Forelimb muscle (tissue), 1 donor: Measurements from ENCODE around the gene ANKRD6. TPM values are rescaled to one million over a fixed set of nuclear protein-coding genes. Genes with fewer than 3 reads are reported as not detected.

Experiments
- DNase-seq: peaks from one replicate; pipeline ENCODE4 v3.0.0-alpha.2; 2013; ENCODE audit warnings: low read depth
- polyA plus RNA-seq: library from polyadenylated mRNA; unstranded; fragments of 120-200 nt; gene quantifications from one replicate; pipeline ENCODE4 v1.2.1, GENCODE V29; 2013; ENCODE audit not compliant: insufficient read length

ANKRD6 gene
- polyA plus RNA-seq, 1 donor = 8.3 TPM

- DNase-seq = no peak
These were observed 19.9 kb upstream of the ANKRD6 start for GRCh38 chr6:89413006-89413400.

DNA sequence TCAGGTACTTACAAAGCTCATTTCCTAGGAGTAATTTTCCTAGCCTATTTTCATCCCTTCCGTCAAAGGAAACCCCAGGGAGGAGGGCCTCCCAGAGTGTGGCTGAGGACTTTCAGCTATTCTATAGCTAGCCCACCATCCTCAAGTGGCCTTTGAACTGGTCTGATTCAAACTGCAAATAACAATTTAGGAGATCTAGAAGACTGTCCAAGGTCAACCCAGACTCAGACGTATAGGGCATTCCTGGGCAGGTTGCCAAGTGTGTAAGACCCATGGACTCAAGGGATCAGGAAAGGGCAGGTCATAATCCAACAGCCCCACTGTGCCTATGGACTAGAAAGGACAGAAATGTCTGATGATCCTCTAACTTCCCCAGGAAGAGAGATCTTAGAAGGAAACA is 18.7 kb upstream of the ANKRD6 start:
- DNase-seq = no peak

DNA sequence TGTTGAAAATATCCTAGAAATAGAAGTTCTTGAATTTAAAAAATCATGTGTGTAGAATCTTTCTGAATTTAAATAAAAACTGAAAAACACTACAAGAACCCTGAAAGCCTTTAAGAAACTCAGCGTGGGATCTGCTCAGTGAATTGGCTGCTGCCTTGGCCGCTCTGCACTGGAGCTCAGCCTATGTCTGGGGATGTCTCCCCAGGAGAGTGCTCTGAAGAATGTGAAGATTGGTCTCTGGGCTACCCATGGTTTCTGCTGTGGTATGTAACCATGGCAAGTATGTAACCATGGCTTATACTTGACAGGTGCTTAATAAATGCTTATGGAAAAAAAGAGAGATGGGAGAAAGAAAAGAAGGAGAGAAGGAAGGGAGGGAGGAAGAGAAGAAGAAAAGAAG is 17.8 kb upstream of the ANKRD6 start:
- no peak for DNase-seq

DNA sequence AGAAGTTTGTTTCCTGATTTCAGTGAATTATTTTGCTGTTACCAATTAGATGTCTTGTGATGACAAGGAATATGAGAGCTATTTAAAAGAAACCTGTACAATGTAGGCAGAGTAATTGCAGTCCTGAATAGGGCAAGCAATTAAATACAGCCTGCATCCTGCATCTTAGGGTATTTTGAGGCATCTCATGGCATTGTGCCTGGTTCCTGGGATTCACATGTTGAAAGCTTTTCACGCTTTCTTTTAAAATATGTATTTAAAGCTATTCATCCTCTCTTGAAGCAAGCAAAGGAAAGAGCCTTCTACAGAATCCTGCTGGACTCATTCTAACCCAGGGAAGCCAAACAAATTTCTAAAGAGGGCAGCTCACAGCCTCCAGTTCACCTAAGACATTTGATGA is 16.2 kb upstream of the ANKRD6 start:
- no peak for DNase-seq

- no peak for DNase-seq
These were observed 2.6 kb upstream of the ANKRD6 start for GRCh38 chr6:89430201-89430962.

GRCh38 chr6:89433252-89434149 is 549 bp downstream of the ANKRD6 start:
- no peak for DNase-seq

DNA sequence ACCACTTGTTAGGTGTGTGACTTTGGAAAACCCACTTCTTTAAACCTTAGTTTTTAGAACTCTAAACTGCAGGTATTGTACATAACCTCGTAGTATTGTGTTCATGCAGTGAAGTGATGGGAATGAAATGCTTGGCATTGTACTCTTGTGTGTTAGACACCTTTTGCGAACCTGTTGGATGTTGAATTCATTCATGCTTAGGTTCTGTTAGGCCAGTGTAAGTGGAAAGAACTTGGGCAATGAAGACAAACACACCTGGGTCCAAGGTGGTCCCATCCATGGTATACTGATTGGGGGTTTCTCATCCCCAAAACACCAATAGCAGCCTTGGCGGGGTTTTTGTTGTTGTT is 1.2 kb downstream of the ANKRD6 start:
- DNase-seq = no peak

GRCh38 chr6:89434954-89435353 is 2.0 kb downstream of the ANKRD6 start:
- DNase-seq = no peak

GRCh38 chr6:89436226-89436625 is 3.3 kb downstream of the ANKRD6 start:
- no peak for DNase-seq

DNA sequence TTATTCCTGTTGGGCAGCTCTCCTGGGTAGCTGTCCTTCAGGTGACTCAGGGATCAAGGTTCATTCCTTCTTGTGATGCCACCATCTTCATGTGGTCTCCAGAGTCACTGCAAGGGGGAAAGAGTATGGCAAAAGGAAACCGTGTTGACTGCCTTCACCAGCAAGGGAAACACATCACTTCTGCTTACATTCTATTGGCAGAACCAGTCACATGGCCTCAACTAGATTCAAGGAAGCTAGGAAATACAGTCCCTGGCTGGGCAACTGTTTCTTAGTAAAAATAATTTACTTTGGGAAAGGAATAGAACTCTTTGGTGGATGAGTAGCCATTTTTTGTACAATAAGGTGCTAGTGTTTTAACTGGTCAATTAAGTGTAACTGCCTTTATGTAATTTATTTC is 5.3 kb downstream of the ANKRD6 start:
- DNase-seq = no peak

DNA sequence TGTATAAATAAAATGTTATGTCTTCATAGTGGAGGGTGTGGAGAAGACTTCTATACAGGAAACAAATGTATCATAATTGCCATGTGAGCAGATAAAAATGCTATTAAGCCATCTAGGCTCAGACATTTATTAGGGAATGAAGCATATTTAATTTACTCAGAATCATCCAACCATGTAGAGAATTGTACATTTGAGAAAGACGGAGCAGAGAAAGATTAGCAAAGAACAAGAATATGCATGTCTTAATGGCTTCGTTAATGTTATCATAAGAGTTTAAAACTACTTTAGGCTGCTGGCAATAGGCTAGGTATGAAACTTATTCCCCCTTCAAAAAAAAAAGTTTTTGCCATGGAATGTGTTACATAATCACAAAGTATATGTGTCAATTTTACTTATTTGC is 6.1 kb downstream of the ANKRD6 start:
- no peak for DNase-seq

DNA sequence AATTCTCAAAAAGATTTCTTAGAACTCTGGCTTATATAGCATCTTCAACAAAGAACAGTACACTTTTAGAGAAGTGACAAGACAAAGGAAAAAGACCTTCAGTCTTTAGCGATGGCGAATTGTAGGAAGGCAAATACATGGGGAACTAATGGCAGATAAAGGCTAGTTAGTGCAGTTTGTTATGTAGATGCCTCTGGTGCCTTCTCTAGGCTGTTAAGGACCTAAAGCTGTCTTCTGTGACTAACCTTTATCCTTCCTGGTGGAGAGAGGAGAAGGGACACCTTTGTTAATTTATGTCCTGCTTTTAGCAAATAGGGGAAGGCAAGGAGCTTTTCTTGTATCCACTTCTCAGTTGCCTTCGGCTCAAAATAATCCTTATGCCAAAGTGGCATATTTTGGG is 7.2 kb downstream of the ANKRD6 start:
- DNase-seq = no peak

DNA sequence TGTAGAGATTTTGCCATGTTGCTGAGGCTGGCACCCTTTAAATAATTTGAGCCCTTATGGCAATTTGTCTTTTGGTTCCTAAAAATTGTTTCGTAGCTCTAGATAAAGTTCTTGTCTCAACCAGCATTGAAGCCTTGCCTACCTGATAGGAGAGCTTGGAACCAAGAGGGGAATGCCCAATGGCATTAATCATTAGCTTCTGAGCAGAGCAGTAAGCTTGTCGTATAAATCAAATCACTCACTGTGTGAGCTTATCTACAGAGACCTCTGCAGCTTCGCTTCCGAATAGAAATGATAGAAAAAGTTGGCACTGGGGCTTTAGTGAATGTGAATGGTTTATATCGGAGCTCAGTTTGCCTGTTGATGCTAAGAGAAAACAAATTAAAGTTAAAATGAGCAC is 10.7 kb downstream of the ANKRD6 start:
- DNase-seq = no peak

GRCh38 chr6:89449193-89449592 is 16.2 kb downstream of the ANKRD6 start:
- DNase-seq = no peak

GRCh38 chr6:89452281-89452680 is 19.3 kb downstream of the ANKRD6 start:
- DNase-seq = no peak

DNA sequence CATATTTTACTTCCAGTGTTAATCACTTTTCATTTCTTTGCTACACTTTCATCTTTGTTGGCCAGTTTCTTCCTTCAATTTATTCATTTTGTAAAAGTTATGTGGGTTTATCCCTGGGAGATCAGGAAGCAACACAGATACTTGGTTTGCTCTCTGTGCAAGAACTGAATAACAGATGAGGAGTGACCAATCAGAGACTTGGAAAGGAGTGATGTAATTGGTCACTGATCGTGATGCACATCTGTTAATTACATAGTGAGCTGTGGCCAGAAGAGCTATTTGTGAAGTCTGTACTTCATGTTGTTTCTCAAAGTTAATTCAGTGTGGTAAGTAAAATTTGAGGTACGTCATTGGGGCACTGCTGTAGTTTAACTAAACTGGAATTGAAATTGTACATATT is 21.3 kb downstream of the ANKRD6 start:
- no peak for DNase-seq

- DNase-seq = no peak
These were observed 25.8 kb downstream of the ANKRD6 start for GRCh38 chr6:89458704-89459103.

GRCh38 chr6:89459501-89459900 is 26.5 kb downstream of the ANKRD6 start:
- no peak for DNase-seq

DNA sequence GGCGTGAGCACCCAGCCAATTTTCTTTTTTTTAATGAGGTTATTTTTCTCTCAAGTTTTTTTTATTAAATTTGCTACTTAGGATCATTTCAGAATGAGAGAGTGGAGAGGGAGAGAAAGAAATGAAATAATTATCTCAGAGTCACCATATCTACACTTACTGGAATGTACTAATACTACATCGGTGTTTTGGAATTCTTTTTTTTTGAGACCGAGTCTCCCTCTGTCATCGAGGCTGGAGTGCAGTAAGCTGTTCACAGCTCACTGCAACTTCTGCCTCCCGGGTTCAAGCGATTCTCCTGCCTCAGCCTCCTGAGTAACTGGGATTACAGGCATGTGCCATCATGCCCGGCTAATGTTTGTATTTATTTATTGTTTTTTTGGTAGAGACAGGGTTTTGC is 27.8 kb downstream of the ANKRD6 start:
- no peak for DNase-seq

GRCh38 chr6:89462503-89462902 is 29.6 kb downstream of the ANKRD6 start:
- no peak for DNase-seq

- no peak for DNase-seq
These were observed 31.3 kb downstream of the ANKRD6 start for GRCh38 chr6:89464295-89464694.

DNA sequence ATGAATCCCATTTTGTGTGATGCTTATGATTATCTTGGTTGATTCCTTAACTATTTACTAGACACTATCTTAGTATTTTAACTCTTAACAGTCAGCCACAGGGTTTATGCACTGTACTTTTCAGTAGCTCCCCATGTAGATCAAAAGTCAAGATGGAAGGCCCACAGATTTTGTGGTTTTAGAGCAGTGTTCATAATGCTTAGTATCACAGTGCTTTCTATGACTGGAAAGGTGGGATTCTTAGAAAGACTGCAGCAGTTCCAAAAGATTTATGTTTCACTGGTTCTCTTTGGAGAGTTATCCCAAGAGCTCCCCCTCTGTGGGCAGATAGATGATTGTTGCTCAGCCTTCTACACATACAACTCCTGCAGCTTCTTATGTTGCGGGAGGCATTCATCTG is 34.5 kb downstream of the ANKRD6 start:
- DNase-seq = no peak

GRCh38 chr6:89468998-89469397 is 36.0 kb downstream of the ANKRD6 start:
- DNase-seq = no peak
